ENCODE data around the gene GZMM. TPM values are rescaled to one million over a fixed set of nuclear protein-coding genes. Genes with fewer than 3 reads are reported as not detected.

The GZMM gene
- total and polyA plus RNA-seq, 4 donors, result 0.74 to 3.0 (median 2.5) TPM

DNA sequence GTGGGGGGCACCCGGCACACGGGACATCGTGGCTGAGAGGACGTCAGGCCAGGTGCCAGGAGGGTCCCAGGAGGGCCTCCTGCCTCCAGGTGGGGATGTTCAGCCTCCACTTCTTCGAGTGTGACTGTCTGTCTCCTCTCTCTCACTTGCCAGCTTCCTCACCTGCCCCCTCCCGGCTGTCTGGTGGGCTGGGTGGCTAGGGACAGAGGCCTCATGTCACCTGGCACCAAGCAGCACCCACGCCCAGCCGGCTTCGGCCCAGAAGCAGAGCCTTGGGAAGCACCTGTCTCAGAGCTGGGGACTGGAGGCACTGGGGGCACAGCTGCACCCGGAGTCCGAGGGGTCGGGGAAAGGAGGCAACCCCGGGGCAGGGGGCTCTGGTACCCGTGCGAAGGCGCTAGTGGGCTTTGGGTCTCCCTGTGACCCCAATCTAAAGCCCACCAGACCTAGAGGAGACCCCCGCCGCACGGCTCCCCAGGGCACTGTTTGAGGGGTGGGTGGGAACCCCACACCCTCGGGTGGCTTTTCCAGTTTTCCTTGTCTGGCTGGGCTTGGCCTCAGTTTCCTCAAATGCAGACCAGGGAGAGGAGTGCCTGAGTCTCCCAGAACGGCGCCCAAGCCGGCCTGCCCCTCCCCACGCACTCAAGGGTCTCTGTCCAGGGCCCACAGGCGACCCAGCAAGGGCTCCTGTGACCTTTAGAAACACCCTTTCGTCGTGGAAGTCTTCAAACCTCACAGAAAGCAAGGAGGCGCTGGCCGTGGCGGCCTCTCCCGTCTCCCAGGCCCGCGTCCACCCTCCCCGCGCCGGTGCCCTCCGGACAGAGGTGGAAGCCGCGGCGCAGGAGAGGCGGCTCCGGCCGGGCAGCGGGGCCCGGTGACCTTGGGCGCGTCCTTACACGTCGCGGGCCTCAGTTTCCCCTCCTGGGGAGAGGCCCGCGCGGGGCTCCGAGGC, 45.2 kb downstream of the GZMM start:
- Histone ChIP-seq H3K9me3 (ENCODE audit: control insufficient read depth in 4 of 4, insufficient read depth in 3 of 4, low read length in 3 of 4) (peaks cover 0 to 5% (median 0%) of the 10 kb centered on the region in 4 donors), H3K27me3 (ENCODE audit: control insufficient read depth in 3 of 3, insufficient read depth in 3 of 3, low read length in 2 of 3) (peaks cover 7 to 23% (median 23%) of the 10 kb centered on the region in 3 donors), H3K4me3 (no peak overlapping the region), H3K27ac (ENCODE audit: low read depth in 1 of 2, low read length in 1 of 2) (peak overlapping the region in 1 of 2 donors; percentile 0), H3K4me1 (ENCODE audit: control insufficient read depth in 5 of 5, insufficient read depth in 5 of 5, low read length in 5 of 5) (peaks cover 0 to 15% (median 0%) of the 10 kb centered on the region in 5 donors), H3K36me3 (ENCODE audit: control insufficient read depth in 4 of 4, insufficient read depth in 4 of 4, low read length in 4 of 4) (no peaks in the 10 kb centered on the region), H3K9ac (ENCODE audit: insufficient read depth in 1 of 2, low read length in 2 of 2) (no peak overlapping the region)
- 15 to 29% methylated on average over 40 to 54 of the region's 54 CpGs for WGBS, 2 donors
- ATAC-seq (ENCODE audit: insufficient read depth, low FRiP score), result no peak
- TF ChIP-seq, protein P1, sequence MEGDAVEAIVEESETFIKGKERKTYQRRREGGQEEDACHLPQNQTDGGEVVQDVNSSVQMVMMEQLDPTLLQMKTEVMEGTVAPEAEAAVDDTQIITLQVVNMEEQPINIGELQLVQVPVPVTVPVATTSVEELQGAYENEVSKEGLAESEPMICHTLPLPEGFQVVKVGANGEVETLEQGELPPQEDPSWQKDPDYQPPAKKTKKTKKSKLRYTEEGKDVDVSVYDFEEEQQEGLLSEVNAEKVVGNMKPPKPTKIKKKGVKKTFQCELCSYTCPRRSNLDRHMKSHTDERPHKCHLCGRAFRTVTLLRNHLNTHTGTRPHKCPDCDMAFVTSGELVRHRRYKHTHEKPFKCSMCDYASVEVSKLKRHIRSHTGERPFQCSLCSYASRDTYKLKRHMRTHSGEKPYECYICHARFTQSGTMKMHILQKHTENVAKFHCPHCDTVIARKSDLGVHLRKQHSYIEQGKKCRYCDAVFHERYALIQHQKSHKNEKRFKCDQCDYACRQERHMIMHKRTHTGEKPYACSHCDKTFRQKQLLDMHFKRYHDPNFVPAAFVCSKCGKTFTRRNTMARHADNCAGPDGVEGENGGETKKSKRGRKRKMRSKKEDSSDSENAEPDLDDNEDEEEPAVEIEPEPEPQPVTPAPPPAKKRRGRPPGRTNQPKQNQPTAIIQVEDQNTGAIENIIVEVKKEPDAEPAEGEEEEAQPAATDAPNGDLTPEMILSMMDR (IDR thresholded peaks at IDR 0.05; ENCODE audit: control extremely low read depth, extremely low read depth), result no peak
- DNase-seq, result no peak

DNA sequence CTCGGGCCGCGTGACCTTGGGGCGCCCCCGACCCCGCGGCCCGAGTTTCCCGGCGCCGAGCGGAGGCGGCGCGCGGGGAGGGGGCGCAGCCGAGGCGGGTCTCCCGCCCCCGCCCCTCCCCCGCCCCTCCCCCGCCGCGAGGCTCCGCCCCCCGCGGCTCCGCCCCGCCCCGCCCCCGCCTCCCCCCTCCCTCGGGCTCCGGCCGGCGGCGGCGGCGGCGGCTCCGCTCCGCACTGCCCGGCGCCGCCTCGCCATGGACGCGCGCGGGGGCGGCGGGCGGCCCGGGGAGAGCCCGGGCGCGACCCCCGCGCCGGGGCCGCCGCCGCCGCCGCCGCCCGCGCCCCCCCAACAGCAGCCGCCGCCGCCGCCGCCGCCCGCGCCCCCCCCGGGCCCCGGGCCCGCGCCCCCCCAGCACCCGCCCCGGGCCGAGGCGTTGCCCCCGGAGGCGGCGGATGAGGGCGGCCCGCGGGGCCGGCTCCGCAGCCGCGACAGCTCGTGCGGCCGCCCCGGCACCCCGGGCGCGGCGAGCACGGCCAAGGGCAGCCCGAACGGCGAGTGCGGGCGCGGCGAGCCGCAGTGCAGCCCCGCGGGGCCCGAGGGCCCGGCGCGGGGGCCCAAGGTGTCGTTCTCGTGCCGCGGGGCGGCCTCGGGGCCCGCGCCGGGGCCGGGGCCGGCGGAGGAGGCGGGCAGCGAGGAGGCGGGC, 46.0 kb downstream of the GZMM start, which contains the start of gene HCN2:
Gene HCN2, plus strand, starts transcription at position 189 of the 703 bp plus-strand sequence. Its CDS starts 65 bp downstream, at position 254.
- peaks cover 7 to 25% (median 23%) of the 10 kb centered on the region in 3 donors for H3K27me3 ChIP-seq (ENCODE audit: control insufficient read depth in 3 of 3, insufficient read depth in 3 of 3, low read length in 2 of 3)
- TF ChIP-seq, protein P1 (IDR thresholded peaks at IDR 0.05; ENCODE audit: control extremely low read depth, extremely low read depth), result no peak
- H3K36me3 ChIP-seq (ENCODE audit: control insufficient read depth in 4 of 4, insufficient read depth in 4 of 4, low read length in 4 of 4), result no peaks in the 10 kb centered on the region
- ATAC-seq (ENCODE audit: insufficient read depth, low FRiP score) (no peak), DNase-seq (no peak)
- peaks cover 0 to 5% (median 0%) of the 10 kb centered on the region in 4 donors for H3K9me3 ChIP-seq (ENCODE audit: control insufficient read depth in 4 of 4, insufficient read depth in 3 of 4, low read length in 3 of 4)
- no peak within 1 kb of the TSS for H3K27ac ChIP-seq (ENCODE audit: low read depth in 1 of 2, low read length in 1 of 2)
- H3K4me1 ChIP-seq (ENCODE audit: control insufficient read depth in 5 of 5, insufficient read depth in 5 of 5, low read length in 5 of 5), result peaks cover 0 to 15% (median 0%) of the 10 kb centered on the region in 5 donors
- H3K9ac ChIP-seq (ENCODE audit: insufficient read depth in 1 of 2, low read length in 2 of 2), result no peak within 1 kb of the TSS
- no peak within 1 kb of the TSS for H3K4me3 ChIP-seq
- 1 to 2% methylated on average over 34 to 122 of the region's 132 CpGs for WGBS, 2 donors

DNA sequence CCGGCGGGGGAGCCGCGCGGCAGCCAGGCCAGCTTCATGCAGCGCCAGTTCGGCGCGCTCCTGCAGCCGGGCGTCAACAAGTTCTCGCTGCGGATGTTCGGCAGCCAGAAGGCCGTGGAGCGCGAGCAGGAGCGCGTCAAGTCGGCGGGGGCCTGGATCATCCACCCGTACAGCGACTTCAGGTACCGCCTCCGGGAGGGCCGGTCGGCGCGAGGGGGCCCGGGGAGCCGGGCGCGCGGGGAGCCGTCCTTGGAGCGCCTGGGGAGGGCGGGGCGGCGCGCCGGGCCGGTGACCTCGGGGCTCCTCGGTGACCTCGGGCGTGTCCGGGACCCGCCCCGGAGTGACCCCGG, 46.5 kb downstream of the GZMM start:
- Histone ChIP-seq H3K9me3 (ENCODE audit: control insufficient read depth in 4 of 4, insufficient read depth in 3 of 4, low read length in 3 of 4) (peaks cover 0 to 5% (median 0%) of the 10 kb centered on the region in 4 donors), H3K36me3 (ENCODE audit: control insufficient read depth in 4 of 4, insufficient read depth in 4 of 4, low read length in 4 of 4) (no peaks in the 10 kb centered on the region), H3K4me1 (ENCODE audit: control insufficient read depth in 5 of 5, insufficient read depth in 5 of 5, low read length in 5 of 5) (peaks cover 0 to 15% (median 0%) of the 10 kb centered on the region in 5 donors), H3K9ac (ENCODE audit: insufficient read depth in 1 of 2, low read length in 2 of 2) (no peak overlapping the region), H3K4me3 (no peak overlapping the region), H3K27ac (ENCODE audit: low read depth in 1 of 2, low read length in 1 of 2) (no peak overlapping the region), H3K27me3 (ENCODE audit: control insufficient read depth in 3 of 3, insufficient read depth in 3 of 3, low read length in 2 of 3) (peaks cover 7 to 27% (median 23%) of the 10 kb centered on the region in 3 donors)
- 0 to 2% methylated on average over 36 to 50 of the region's 50 CpGs for WGBS, 2 donors
- ATAC-seq (ENCODE audit: insufficient read depth, low FRiP score), result no peak
- TF ChIP-seq, protein P1 (IDR thresholded peaks at IDR 0.05; ENCODE audit: control extremely low read depth, extremely low read depth), result no peak
- no peak for DNase-seq

Measured in lung (tissue), 12 donors.